HG02943 (cell line): ENCODE results near the gene OOSP3.
"Not testable (repeated sequence)": the region's sequence is repeated elsewhere in the genome, so short reads cannot be mapped to it uniquely, and the experiment has no call there.

Experiments
- ATAC-seq: cut with Tn5 transposase; IDR thresholded peaks from one replicate; pipeline ENCODE4 v1.9.1; 2021; ENCODE audit warnings: mild to moderate bottlenecking, low read depth, moderate library complexity; ENCODE audit not compliant: unreplicated experiment

Gene OOSP3

GRCh38 chr11:59875856-59876519 is 2.6 kb upstream of the OOSP3 start:
- no peak for ATAC-seq

GRCh38 chr11:59877325-59877724 is 1.3 kb upstream of the OOSP3 start:
- no peak for ATAC-seq

GRCh38 chr11:59877784-59878183 is 798 bp upstream of the OOSP3 start:
- no peak for ATAC-seq

DNA sequence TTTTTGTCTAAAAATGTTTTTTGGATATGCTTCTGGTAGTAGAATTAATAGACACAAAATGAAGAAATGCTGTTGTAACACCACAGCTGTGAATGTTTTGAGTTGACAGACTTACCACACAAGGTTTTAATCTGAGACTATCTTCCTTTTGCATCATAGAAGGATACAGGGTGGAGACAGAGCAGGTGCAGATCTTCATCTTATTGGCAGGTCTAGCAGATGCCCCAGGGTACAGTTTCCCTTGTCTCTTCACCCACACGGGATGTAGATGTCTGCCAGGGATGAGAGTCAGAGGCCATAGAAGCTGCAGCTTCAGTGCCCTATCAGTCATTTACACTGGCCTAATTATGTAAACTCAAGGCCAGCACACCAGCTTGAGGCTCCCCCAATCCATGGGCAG is 985 bp downstream of the OOSP3 start:
- ATAC-seq = no peak

- no peak for ATAC-seq
Observed at GRCh38 chr11:59883597-59883996, 5.0 kb downstream of the OOSP3 start.

DNA sequence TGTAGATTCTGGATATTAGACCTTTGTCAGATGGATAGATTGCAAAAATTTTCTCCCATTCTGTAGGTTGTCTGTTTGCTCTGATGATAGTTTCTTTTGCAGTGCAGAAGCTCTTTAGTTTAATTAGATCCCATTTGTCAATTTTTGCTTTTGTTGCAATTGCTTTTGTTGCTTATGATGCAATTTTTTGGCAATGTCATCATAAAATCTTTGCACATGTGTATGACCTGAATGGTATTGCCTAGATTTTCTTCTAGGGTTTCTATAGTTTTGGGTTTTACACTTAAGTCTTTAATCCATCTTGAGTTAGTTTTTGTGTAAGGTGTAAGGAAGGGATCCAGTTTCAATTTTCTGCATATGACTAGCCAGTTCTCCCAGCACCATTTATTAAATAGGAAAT is 8.6 kb downstream of the OOSP3 start:
- ATAC-seq = not testable (repeated sequence)

- no peak for ATAC-seq
Observed at GRCh38 chr11:59891781-59892181, 13.2 kb downstream of the OOSP3 start.

DNA sequence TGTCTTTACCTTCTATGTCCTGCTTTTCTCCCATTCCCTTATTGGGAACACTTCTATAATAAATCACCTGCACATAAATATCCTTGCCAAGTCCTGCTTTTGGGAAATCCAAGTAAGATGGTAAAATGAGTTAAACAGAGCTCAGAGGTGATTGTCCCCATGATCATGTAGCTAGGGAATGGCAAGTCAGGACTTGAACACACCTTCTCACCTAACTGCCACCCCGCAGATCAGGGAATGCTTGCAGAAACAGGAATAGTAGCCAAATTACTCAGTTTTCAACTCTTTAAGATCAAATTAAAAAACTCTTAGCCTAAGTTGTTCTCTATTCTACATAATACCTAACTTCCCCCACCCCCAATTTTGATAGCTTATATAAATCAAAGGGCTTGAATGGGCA is 16.0 kb downstream of the OOSP3 start:
- no peak for ATAC-seq

DNA sequence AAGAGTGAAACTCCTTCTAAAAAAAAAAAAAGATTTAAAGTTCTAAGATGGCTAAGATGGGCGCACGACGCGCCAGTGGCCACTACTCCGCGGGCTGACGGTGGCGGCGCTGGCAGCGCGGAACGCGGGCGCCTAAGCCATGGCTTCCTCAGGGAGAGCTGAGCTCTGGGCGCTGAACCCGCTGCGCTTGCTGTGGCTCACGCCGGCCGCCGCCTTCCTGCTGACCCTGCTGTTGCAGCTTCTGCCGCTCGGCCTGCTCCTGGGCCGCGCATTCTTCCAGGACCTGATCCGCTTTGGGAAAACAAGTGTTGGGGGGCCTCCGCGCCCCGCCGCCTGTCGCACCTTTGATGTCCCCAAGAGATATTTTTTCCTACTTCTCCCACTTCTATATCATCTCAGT is 19.5 kb downstream of the OOSP3 start:
- no peak for ATAC-seq

GRCh38 chr11:59898650-59899049 is 20.1 kb downstream of the OOSP3 start:
- ATAC-seq = no peak

DNA sequence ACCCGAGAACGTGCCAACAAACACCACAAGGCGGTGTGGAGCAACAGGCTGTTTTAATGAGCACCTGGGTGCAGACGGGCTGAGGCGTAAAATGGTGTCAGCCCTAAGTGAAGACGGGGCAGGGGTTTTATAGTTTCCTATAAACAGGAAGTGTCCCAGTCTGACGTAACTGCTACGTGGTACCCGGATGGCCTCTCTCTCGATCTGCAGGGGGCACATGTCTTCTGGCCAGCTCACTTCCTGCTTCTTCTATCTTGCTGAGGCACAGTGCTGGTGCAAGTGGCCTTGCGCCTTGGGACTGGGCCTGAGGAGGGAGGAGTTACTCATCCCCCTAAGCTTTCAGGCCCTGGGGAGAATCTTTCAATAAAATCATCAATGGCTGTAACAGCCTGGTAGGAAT is 20.9 kb downstream of the OOSP3 start:
- ATAC-seq = no peak

DNA sequence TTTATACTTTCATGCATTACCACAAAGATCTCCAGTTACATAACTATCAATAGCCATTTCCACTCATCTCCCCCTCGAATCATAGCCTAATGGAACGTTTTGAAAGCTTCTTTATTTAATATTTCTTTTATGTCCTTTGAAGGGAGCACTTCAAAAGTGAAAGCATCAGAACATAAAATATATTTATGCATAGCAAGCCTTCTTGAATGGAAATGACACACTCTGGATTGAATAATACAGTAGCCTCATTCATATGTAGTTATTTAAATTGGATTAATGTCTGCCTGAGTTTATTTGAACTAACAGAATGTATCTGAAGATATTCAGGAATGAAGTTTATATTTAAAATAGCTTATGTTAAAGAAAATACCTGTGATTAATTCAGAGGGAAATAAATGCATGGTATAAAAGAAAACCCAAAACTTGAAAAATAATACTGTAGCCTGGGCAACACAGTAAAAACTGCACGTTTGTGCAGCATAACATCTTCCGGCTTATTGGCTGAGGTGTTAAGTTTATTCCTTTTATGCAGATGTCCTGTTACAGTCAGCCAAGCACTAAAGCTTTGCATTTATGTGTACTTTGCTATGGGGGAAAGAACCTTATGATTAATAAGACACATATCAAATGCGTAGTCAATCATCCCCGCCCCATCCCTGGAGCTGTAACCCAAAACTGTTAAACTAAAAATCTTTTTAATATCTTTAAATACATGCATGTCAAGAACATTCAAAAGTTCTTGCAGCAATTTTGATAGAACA is 22.0 kb downstream of the OOSP3 start:
- ATAC-seq = no peak

DNA sequence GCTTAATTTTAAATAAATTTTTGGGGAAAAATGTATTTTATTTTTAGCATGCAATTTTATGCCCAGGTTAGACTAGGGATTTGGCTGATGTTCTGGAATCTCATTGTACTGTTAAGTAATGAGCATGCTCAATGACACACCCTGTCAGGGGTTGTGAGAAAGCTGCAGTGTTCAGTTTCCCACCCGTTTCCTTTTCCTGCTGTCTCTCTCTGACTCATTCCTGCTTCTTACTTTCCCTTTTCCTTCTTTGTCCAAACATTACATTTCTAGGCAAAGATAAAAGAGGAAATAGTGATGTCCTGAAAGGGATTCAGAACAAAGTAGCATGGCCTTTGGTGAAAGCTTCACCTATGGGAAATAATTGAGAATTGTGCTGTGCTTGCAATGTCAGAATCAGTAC is 22.7 kb downstream of the OOSP3 start:
- ATAC-seq = no peak

DNA sequence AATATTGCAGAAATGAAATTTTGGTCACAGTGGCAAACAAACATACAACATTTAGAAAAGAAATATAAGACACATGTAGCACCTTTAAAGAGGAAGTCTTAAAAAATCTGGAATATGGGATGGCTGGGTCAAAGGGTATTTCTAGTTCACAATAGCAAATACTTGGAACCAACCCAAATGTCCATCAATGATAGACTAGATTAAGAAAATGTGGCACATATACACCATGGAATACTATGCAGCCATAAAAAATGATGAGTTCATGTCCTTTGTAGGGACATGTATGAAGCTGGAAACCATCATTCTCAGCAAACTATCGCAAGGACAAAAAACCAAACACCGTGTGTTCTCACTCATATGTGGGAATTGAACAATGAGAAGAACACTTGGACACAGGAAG is 25.0 kb downstream of the OOSP3 start:
- not testable (repeated sequence) for ATAC-seq

- no peak for ATAC-seq
Observed at GRCh38 chr11:59918480-59918879, 39.9 kb downstream of the OOSP3 start.

DNA sequence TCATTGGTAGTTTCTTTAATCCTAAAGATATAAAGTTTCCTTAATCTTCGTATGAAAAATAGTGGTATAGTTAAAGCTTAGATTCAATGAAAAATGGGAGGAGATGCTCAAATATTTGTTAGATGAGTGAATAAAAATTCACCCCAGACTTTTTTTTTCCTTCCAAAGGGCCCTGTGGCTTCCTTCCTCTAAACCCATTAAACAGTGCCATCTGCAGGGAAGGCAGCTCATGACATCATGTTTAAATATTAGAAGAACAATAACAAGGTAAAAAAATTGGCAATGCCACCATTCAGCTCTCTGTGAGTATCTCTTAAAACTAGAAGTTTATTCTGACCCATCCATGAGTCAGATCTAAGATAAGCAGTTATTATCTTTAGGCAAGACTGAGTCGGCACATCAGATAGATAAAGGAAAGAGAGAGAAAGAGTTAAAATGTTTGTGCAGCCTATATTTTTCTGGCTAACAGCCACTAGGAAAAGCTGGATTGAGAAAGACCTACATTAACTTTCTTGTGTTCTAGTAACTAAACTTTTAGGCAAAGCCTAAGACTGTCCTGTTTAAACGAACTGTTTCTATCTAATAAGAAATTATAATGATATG is 40.5 kb downstream of the OOSP3 start:
- no peak for ATAC-seq

- no peak for ATAC-seq
Observed at GRCh38 chr11:59923813-59924212, 45.2 kb downstream of the OOSP3 start.

- no peak for ATAC-seq
Observed at GRCh38 chr11:59931688-59932087, 53.1 kb downstream of the OOSP3 start.

DNA sequence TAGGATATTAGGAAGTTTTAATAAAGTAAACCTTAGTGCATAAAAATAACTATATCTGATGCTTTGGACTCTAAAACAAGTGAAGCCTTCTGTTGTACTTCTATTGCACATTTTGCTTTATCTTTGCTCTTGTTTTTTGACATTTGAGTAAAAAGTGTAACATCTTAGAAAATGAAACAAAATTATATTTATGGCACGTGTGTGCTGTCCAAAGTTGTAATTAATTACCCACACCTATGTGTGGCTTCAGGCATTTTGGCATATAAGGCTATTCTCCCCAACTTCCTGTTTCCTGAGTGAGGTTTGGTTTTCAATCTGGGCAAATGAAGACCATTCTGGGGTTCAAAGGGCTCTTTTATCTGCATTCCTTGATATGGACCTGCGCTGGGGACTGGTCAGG is 59.5 kb downstream of the OOSP3 start, which contains the start of gene OOSP1:
Gene OOSP1, plus strand, starts transcription at position 301 of the 400 bp plus-strand sequence. Its CDS starts 23 bp downstream, at position 324.
- no peak for ATAC-seq

- ATAC-seq = no peak
Observed at GRCh38 chr11:59938718-59939117, 60.1 kb downstream of the OOSP3 start.

- ATAC-seq = no peak
Observed at GRCh38 chr11:59939482-59939881, 60.9 kb downstream of the OOSP3 start.

- no peak for ATAC-seq
Observed at GRCh38 chr11:59941091-59941490, 62.5 kb downstream of the OOSP3 start.
